ENCODE results near the gene OGDH. TPM values are rescaled to one million over a fixed set of nuclear protein-coding genes. Genes with fewer than 3 reads are reported as not detected.

OGDH gene
- total RNA-seq, 3 donors from 2014 or later: 141 to 186 (median 159) TPM

DNA sequence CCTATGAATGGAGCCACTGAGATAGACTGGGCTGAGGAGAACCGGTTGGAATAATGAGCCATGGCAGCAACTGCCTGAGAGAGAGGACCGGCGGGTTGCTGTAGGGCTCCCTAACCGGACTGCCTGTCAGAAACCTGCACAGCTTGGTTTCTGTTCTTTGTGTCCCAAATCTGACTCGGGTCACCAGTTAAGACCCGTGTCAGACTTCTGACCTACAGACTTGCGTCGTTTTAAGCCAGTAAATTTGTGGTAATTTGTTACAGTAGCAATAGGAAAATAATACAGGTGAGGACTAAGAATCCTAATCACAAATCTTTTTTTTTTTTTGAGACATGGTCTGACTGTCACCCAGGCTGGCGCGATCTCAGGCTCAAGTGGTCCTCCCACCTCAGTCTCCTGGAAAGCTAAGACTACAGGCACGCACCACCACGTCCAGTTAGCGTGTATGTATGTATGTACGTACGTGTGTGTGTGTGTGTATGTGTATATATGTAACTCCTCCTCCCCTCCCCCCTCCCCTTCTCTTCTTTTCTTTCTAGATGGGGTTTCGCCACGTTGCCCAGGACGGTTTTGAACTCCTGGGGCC is 32.0 kb upstream of the OGDH start:
- H3K36me3 ChIP-seq (ENCODE audit: low read depth): peaks cover 7% of the 10 kb centered on the region
- H3K4me3 ChIP-seq: peak overlapping the region; percentile 74
- ATAC-seq (no peak), DNase-seq (no peak)
- TF ChIP-seq, protein P1, sequence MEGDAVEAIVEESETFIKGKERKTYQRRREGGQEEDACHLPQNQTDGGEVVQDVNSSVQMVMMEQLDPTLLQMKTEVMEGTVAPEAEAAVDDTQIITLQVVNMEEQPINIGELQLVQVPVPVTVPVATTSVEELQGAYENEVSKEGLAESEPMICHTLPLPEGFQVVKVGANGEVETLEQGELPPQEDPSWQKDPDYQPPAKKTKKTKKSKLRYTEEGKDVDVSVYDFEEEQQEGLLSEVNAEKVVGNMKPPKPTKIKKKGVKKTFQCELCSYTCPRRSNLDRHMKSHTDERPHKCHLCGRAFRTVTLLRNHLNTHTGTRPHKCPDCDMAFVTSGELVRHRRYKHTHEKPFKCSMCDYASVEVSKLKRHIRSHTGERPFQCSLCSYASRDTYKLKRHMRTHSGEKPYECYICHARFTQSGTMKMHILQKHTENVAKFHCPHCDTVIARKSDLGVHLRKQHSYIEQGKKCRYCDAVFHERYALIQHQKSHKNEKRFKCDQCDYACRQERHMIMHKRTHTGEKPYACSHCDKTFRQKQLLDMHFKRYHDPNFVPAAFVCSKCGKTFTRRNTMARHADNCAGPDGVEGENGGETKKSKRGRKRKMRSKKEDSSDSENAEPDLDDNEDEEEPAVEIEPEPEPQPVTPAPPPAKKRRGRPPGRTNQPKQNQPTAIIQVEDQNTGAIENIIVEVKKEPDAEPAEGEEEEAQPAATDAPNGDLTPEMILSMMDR (IDR thresholded peaks at IDR 0.05): no peak
- intact Hi-C loops (cut with DNase I, micrococcal nuclease): no loop called here
- H3K9me3 ChIP-seq: no peaks in the 10 kb centered on the region
- H3K4me1 ChIP-seq (ENCODE audit: low read depth): peaks cover 15% of the 10 kb centered on the region

DNA sequence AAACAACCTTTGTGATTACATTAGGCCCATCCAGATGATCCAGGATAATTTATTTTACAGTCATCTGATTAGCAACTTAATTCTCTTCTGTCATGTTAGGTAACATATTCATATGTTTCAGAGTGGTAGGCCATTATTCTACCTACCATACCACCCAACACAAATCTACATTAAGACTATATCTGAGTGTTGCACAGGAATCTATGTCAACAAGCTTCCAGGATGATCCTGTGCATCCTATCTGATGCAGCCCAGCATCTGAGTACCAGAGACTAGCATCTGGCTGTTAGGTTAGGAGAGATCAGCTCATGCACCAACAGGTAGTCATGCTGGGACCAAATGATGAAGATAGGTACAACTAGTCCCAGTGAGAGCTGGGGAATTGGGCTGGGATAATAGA is 31.4 kb upstream of the OGDH start:
- no peaks in the 10 kb centered on the region for H3K9me3 ChIP-seq
- H3K4me3 ChIP-seq: no peak overlapping the region
- ATAC-seq (no peak), DNase-seq (no peak)
- intact Hi-C loops (cut with DNase I, micrococcal nuclease): no loop called here
- TF ChIP-seq, protein P1 (IDR thresholded peaks at IDR 0.05): no peak
- peaks cover 15% of the 10 kb centered on the region for H3K4me1 ChIP-seq (ENCODE audit: low read depth)
- peaks cover 9% of the 10 kb centered on the region for H3K36me3 ChIP-seq (ENCODE audit: low read depth)

DNA sequence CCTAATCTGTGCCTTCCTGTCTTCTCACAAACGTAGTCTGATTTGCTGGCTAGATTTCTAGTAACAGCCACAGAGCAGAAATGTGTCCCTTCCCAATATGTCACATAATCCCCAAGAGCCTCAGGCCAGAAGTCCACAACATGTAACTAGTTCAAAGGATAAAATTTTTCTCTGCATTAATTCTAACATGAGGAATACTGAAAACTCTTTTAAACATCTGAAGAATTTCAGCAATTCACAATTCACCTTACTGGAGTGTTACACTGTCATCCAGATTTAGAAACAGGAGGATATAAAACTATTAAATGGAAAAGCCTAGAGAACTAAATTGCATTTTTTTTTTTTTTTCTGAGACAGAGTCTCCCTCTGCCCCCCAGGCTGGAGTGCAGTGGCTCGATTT is 30.2 kb upstream of the OGDH start:
- no peaks in the 10 kb centered on the region for H3K9me3 ChIP-seq
- intact Hi-C loops (cut with DNase I, micrococcal nuclease): no loop called here
- no peak for DNase-seq
- H3K36me3 ChIP-seq (ENCODE audit: low read depth): peaks cover 5% of the 10 kb centered on the region
- TF ChIP-seq, protein P1 (IDR thresholded peaks at IDR 0.05): no peak
- H3K4me1 ChIP-seq (ENCODE audit: low read depth): peaks cover 26% of the 10 kb centered on the region
- no peak overlapping the region for H3K4me3 ChIP-seq
- no peak for ATAC-seq

DNA sequence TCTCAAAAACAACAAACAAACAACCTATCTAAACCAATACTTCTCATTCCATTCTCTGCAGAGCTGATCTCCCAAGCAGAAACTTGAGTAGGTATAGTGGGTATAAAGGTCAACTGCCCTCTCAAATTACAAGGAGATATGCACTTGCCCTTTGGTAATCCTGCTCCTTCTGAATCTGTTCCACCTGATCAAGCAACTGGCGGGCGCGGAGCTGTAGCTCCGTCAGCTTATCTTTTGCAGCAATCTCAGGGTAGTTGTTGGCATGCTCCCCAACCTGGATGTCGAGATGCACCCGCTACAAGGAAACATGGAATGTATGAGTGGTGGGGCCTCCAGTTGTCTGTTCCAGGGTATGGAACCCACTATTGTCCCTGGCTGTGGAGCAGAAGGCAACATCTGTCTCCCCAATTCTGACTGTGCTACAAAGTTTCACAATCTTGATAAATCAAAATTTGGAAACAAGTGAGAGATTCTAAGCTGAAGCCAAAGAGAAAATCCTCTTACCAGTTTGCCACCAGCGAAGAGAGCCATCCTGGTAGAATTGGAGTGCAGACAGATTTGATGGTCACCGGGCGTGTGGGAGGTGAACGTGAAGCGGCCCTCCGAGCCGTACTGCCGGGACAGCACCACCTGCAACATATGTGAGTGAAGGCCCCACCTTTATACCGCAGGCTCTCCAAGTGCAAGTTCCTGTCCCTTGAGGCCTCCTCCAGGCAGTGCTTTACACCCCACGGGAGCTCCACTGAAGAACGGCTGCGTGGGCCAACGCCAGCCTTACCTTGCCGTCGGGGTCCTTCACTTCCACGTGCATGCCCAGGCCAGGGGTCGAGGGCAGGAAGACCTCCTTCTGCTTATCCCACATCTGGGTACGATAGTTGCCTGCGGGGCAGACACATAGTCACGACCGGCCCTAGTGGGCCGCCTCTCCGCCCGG is 25.2 kb upstream of the OGDH start:
- Histone ChIP-seq H3K36me3 (ENCODE audit: low read depth) (peaks cover 5% of the 10 kb centered on the region), H3K4me3 (peak overlapping the region; percentile 58), H3K9me3 (no peaks in the 10 kb centered on the region), H3K4me1 (ENCODE audit: low read depth) (peaks cover 13% of the 10 kb centered on the region)
- DNase-seq (peak; percentile 52 to 71 (median 66)), ATAC-seq (peak; percentile 66)
- TF ChIP-seq, protein P1 (IDR thresholded peaks at IDR 0.05): no peak
- intact Hi-C loops (cut with DNase I, micrococcal nuclease): loop anchor here in 1 of 2 donors (10.0 kb wide), 1 partner anchor 264 kb away; the partner anchor contains the start of gene H2AZ2

DNA sequence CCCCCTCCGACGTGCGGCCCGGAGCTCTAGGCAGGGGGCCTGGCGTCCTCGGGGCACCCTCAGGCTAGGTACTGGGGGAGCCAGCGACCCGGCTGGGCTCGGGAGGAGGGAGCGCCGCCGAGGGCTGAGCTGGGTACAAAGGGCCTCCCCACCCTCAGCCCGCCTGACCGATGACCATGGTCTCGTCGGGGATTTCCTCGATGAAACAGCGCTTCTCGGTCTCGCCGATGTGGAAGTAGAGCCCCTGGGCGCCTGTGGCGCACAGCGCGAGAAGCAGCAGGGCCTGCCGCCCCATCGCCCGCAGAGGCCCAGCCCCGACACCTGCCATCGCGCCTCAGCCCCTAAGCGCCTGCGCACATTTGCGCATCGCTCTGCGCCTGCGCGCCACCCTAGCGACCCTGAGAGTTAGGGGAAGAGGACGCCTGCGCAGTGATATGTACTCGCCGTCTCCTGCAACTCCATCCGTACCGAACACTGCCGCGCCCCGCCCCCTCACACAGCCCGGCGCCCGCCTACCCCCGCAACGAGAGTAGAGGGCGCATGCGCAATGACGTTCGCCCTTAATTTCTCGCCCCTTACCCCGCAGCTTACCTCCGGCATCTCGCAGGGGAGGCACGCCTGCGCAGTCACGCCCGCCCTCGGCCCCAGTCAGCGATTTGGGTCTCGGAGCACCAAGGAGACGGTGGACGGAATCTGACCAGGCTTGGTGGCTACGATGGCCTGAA is 24.4 kb upstream of the OGDH start, which contains the start of gene TMED4:
Gene TMED4, minus strand, starts transcription at position 353 of the 725 bp plus-strand sequence. Its CDS starts 25 bp downstream, at position 328.
- Histone ChIP-seq H3K4me3 (peak within 1 kb of the TSS; percentile 58), H3K9me3 (no peaks in the 10 kb centered on the region), H3K36me3 (ENCODE audit: low read depth) (peaks cover 5% of the 10 kb centered on the region), H3K4me1 (ENCODE audit: low read depth) (peaks cover 13% of the 10 kb centered on the region)
- ATAC-seq (peak; percentile 98), DNase-seq (peak; percentile 100)
- TF ChIP-seq, protein P1 (IDR thresholded peaks at IDR 0.05): no peak
- intact Hi-C loops (cut with DNase I, micrococcal nuclease): loop anchor here in 1 of 2 donors (10.0 kb wide), 1 partner anchor 263 kb away; the partner anchor contains the start of gene H2AZ2
